GM12891 (cell line): ENCODE results near the gene CBX6.

Experiments used
- PAX5 ChIP-seq: IDR thresholded peaks from 2 replicates; pipeline ENCODE4 v1.6.1; 2011; ENCODE audit warnings: low read length, moderate library complexity, mild to moderate bottlenecking; ENCODE audit not compliant: insufficient read depth, severe bottlenecking
- POLR2A ChIP-seq: IDR thresholded peaks from 2 replicates; pipeline ENCODE4 v1.6.1; 2011; ENCODE audit warnings: low read depth, low read length, control low read depth
- POLR2AphosphoS5 ChIP-seq: IDR thresholded peaks from 2 replicates; pipeline ENCODE4 v1.6.1; 2011; ENCODE audit warnings: low read depth, low read length, control low read depth
- POU2F2 ChIP-seq: IDR thresholded peaks from 2 replicates; pipeline ENCODE4 v1.6.1; 2011; ENCODE audit warnings: low read depth, mild to moderate bottlenecking, control low read depth, low read length, moderate library complexity
- SPI1 ChIP-seq: IDR thresholded peaks from 2 replicates; pipeline ENCODE4 v1.6.1; 2011; ENCODE audit warnings: low read depth, low read length, control low read depth
- TAF1 ChIP-seq: IDR thresholded peaks from 2 replicates; pipeline ENCODE4 v1.6.1; 2011; ENCODE audit warnings: low read depth, low read length, control low read depth

GRCh38 chr22:38878001-38878400, 6.0 kb upstream of the CBX6 start:
- TF ChIP-seq PAX5 (no peak), POLR2A (no peak), POLR2AphosphoS5 (no peak), SPI1 (no peak), TAF1 (no peak), POU2F2 (no peak)
